GM23248 (cell line): Measurements from ENCODE around the gene TPM2. TPM values are rescaled to one million over a fixed set of nuclear protein-coding genes. Genes with fewer than 3 reads are reported as not detected.

Experiments used
- DNase-seq: peaks from one replicate; pipeline ENCODE4 v3.0.0-alpha.2; 2015
- H2AFZ ChIP-seq: fragments of 200-600 bp; sonication (generic); 2 replicates; pipeline ENCODE4 v1.6.1; 2016; ENCODE audit warnings: antibody characterized with exemption
- H3F3A ChIP-seq: fragments of 200-600 bp; sonication (generic); 2 replicates; pipeline ENCODE4 v1.6.1; 2016; ENCODE audit warnings: mild to moderate bottlenecking, antibody characterized with exemption, mixed run types; ENCODE audit not compliant: insufficient read depth
- H3K27ac ChIP-seq: fragments of 200-600 bp; sonication (generic); 2 replicates; pipeline ENCODE4 v1.5.1; 2016; ENCODE audit warnings: mild to moderate bottlenecking
- H3K27me3 ChIP-seq: fragments of 200-600 bp; sonication (generic); replicated peaks from 2 replicates; pipeline ENCODE4 v1.6.1; 2016; ENCODE audit warnings: mild to moderate bottlenecking; ENCODE audit not compliant: insufficient read depth
- H3K36me3 ChIP-seq: fragments of 200-600 bp; sonication (generic); 2 replicates; pipeline ENCODE4 v1.6.1; 2016; ENCODE audit warnings: low read depth, mild to moderate bottlenecking
- H3K4me1 ChIP-seq: fragments of 200-600 bp; sonication (generic); 2 replicates; pipeline ENCODE4 v1.6.1; 2016; ENCODE audit warnings: mild to moderate bottlenecking; ENCODE audit not compliant: insufficient read depth
- H3K4me2 ChIP-seq: fragments of 200-600 bp; sonication (generic); one replicate; pipeline ENCODE4 v1.6.1; 2016; ENCODE audit warnings: mild to moderate bottlenecking; ENCODE audit not compliant: unreplicated experiment
- H3K4me3 ChIP-seq: fragments of 200-600 bp; sonication (generic); 2 replicates; pipeline ENCODE4 v1.5.1; 2016; ENCODE audit warnings: mild to moderate bottlenecking
- H3K79me2 ChIP-seq: fragments of 200-600 bp; sonication (generic); 2 replicates; pipeline ENCODE4 v1.6.1; 2016; ENCODE audit warnings: mild to moderate bottlenecking; ENCODE audit not compliant: insufficient read depth
- H3K9ac ChIP-seq: fragments of 200-600 bp; sonication (generic); 2 replicates; pipeline ENCODE4 v1.6.1; 2016; ENCODE audit warnings: mild to moderate bottlenecking
- H3K9me2 ChIP-seq: fragments of 200-600 bp; sonication (generic); 2 replicates; pipeline ENCODE4 v1.6.1; 2016; ENCODE audit warnings: mixed run types, mild to moderate bottlenecking, moderate library complexity; ENCODE audit not compliant: insufficient read depth
- H3K9me3 ChIP-seq: fragments of 200-600 bp; sonication (generic); one replicate; pipeline ENCODE4 v1.6.1; 2017; ENCODE audit warnings: low read depth
- H4K20me1 ChIP-seq: fragments of 200-600 bp; sonication (generic); 2 replicates; pipeline ENCODE4 v1.6.0; 2016; ENCODE audit not compliant: insufficient read depth
- EZH2 ChIP-seq: fragments of 200-600 bp; sonication (generic); IDR thresholded peaks from 2 replicates; pipeline ENCODE4 v1.6.1; 2018; ENCODE audit warnings: antibody characterized with exemption, mild to moderate bottlenecking; ENCODE audit not compliant: insufficient read depth, poor library complexity, severe bottlenecking
- EZH2phosphoT487 ChIP-seq: fragments of 200-600 bp; sonication (generic); IDR thresholded peaks from 2 replicates; pipeline ENCODE4 v1.6.1; 2018; ENCODE audit warnings: antibody characterized with exemption, moderate library complexity, mild to moderate bottlenecking, low read depth; ENCODE audit not compliant: insufficient read depth
- WGBS, 2 experiments: methylation state at CpG; one replicate each; pipeline ENCODE4 v1.1.6; 2015 to 2017; ENCODE audit warnings: low lambda C conversion rate in 2 of 2, low coverage in 1 of 2; ENCODE audit errors: missing lambda C conversion rate in 2 of 2; 5-methylcytosine and 5-hydroxymethylcytosine counted together
- in situ Hi-C: fragments of 300-500 bp; cut with MboI; formaldehyde crosslinking; loops from 2 replicates; pipeline ENCODE4 v1.15.0; 2020
- polyA plus RNA-seq: library from polyadenylated mRNA; unstranded; fragments of >200 nt; fragmentation: Nextera tagmentation; extraction: Ambion mirVana; gene quantifications from 2 replicates; pipeline ENCODE4 v1.2.1, GENCODE V29; 2016
- total RNA-seq: library from RNA; depleted of rRNA; stranded (reverse); fragments of >200 nt; shearing (Covaris generic); gene quantifications from 2 replicates; pipeline ENCODE4 v1.2.3, GENCODE V29; 2014

TPM2 gene
- total and polyA plus RNA-seq, 2 experiments from 2014 or later = 1,625 to 3,527 TPM

DNA sequence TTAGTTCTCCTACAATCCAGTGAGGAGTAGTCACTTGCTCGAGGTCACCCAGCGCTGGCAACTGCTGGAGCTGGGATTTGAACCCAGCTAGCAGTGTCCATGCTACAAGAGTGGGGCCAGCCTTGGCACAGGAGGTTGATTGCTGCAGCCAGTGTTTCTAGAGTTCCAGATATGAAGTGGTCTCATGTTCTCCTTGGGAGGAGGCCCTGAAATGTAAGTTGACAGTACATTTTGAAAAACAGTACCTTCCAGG lies 30.8 kb downstream of the TPM2 start:
- Histone ChIP-seq H3K27me3 (no peaks in the 10 kb centered on the region), H3K4me1 (peaks cover 18% of the 10 kb centered on the region), H3K9ac (peak overlapping the region; percentile 89), H3K4me3 (peak overlapping the region; percentile 90), H3K27ac (peak overlapping the region; percentile 98), H3K79me2 (peaks cover 18% of the 10 kb centered on the region; the same call in 1 of the 2 replicates), H3K4me2 (peak overlapping the region; percentile 97), H3F3A (peaks cover 26% of the 10 kb centered on the region), H4K20me1 (no peaks in the 10 kb centered on the region), H3K9me3 (no peaks in the 10 kb centered on the region), H2AFZ (peak overlapping the region; percentile 68; the same call in 1 of the 2 replicates), H3K9me2 (no peaks in the 10 kb centered on the region), H3K36me3 (peaks cover 5% of the 10 kb centered on the region; the same call in 1 of the 2 replicates)
- WGBS, 2 experiments = 0% methylated on average over 2 of the region's 2 CpGs
- in situ Hi-C loops = no loop called here
- TF ChIP-seq EZH2 = no peak
- no peak for TF ChIP-seq EZH2phosphoT487
- DNase-seq = peak; percentile 85

DNA sequence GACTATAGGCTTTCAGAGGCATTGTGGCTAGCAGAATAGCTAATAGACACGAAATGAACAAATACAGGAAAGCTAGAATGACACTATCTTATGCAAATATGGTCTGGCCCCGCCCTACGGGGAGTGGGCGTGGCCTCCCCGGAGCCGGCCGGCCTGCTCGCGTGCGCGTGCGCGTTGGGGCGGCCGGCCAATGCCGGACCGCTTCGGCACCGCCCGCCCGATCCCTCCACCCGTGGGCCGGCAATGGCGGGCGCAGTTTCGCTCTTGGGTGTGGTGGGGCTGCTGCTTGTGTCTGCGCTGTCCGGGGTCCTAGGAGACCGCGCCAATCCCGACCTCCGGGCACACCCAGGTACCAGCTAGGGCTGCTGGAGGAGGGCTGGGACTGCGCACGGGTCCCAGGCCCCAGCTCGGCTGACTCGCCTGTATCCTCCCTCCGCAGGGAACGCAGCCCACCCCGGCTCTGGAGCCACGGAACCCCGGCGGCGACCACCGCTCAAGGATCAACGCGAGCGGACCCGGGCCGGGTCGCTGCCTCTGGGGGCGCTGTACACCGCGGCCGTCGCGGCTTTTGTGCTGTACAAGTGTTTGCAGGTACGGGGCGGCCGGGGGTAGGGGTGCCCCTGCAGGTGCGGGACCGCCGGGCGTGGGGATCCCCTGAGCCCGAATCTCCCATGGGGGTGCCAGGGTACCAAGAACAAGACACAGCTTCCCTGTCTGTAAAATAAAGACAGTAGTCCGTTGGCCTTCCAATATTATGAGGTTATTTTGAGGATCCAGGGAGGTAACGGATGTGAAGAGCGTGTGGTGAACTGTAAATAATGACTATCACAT lies 31.4 kb downstream of the TPM2 start, which contains the start of gene CCDC107:
TSS of gene CCDC107 (plus strand) at position 156 of the 831 bp plus-strand sequence. CDS start at position 244, 88 bp downstream.
- Histone ChIP-seq H3K4me2 (peak within 1 kb of the TSS; percentile 97), H4K20me1 (no peaks in the 10 kb centered on the region), H3K9me2 (no peaks in the 10 kb centered on the region), H3K9ac (peak within 1 kb of the TSS; percentile 89), H3K36me3 (peaks cover 5% of the 10 kb centered on the region; the same call in 1 of the 2 replicates), H2AFZ (peak within 1 kb of the TSS; percentile 78), H3K27ac (peak within 1 kb of the TSS; percentile 98), H3K4me3 (peak within 1 kb of the TSS; percentile 90), H3K4me1 (peaks cover 18% of the 10 kb centered on the region), H3F3A (peaks cover 26% of the 10 kb centered on the region), H3K79me2 (peaks cover 18% of the 10 kb centered on the region; the same call in 1 of the 2 replicates), H3K27me3 (no peaks in the 10 kb centered on the region), H3K9me3 (no peaks in the 10 kb centered on the region)
- 0 to 1% methylated on average over 65 to 66 of the region's 67 CpGs for WGBS, 2 experiments
- DNase-seq = peak; percentile 93
- in situ Hi-C loops = no loop called here
- TF ChIP-seq EZH2 = no peak

DNA sequence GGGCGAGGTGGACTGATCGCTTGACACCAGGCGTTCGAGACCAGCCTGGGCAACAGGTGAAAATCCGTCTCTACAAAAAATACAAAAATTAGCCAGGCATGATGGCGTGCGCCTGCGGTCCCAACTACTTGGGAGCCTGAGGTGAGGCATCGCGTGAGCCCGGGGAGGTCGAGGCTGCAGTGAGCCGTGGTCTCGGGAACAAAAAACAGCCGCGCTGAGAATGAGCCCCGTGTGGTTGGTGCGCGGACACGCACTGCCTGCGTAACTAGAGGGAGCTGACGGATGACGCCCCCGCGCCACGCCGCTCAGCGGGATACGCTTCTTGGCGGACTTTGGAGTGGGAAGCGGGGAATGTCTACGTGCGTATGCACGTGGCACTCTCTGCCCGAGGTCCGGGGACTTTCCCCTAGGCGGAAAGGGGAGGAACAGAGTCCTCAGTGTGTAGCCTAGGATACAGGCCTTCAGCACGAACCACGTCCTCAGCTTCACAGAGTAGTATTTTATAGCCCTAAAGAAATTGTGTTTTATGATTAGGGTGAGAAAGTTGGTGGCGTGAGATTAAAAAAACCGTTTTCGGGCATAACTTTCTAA lies 32.1 kb downstream of the TPM2 start, which contains the start of gene RMRP:
TSS of gene RMRP (minus strand) at position 474 of the 591 bp plus-strand sequence.
- in situ Hi-C loops = no loop called here
- no peak for TF ChIP-seq EZH2phosphoT487
- TF ChIP-seq EZH2 = no peak

DNA sequence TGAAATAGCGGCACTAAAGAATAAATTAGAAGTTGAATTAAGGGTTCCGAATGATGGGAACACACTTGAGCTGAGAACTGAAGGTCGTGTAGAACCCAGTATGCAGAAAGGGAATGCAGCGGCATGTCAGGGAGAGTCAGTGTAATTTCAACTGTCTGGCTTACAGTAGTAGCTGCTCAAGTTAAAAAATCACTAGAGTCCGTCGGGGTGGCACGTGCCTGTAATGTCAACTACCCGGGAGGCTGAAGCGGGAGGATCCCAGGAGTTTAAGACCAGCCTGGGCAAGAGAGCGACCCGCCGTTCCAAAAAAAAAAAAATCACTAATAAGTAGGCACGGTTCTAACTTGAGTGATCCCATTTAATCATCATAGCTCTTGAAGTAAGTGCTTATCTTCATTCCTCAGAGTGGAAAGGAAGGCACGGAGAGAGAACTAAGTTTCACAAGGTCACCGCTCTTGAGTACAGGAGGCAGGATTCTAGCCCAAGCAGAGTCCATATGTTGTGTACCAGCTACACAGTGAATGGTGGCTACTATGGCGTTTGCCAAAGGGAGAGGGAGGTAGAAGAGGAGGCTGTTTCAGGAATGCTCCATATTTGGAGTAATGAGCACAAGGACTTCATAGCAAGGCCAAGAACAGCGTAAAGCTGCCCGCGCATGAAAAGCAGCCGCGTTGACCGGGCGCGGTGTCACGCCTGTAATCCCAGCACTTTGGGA lies 32.7 kb downstream of the TPM2 start:
- H3K27me3 ChIP-seq = no peaks in the 10 kb centered on the region
- H3F3A ChIP-seq = peaks cover 35% of the 10 kb centered on the region
- peak overlapping the region; percentile 61 for H3K4me3 ChIP-seq
- DNase-seq = peak; percentile 68
- H3K27ac ChIP-seq = peak overlapping the region; percentile 98
- in situ Hi-C loops = no loop called here
- peaks cover 26% of the 10 kb centered on the region for H3K4me1 ChIP-seq
- no peaks in the 10 kb centered on the region for H4K20me1 ChIP-seq
- TF ChIP-seq EZH2 (no peak), EZH2phosphoT487 (no peak)
- peaks cover 5% of the 10 kb centered on the region; the same call in 1 of the 2 replicates for H3K36me3 ChIP-seq
- WGBS, 2 experiments = 9 to 11% methylated on average over 25 of the region's 25 CpGs
- H3K9me3 ChIP-seq = no peaks in the 10 kb centered on the region
- peak overlapping the region; percentile 89 for H3K9ac ChIP-seq
- H2AFZ ChIP-seq = peak overlapping the region; percentile 78
- peak overlapping the region; percentile 80 for H3K4me2 ChIP-seq
- peaks cover 18% of the 10 kb centered on the region; the same call in 1 of the 2 replicates for H3K79me2 ChIP-seq
- H3K9me2 ChIP-seq = no peaks in the 10 kb centered on the region

More for the DNA sequence above, 32.1 kb downstream of the TPM2 start, which contains the start of gene RMRP:
- Histone ChIP-seq H3K79me2 (peaks cover 18% of the 10 kb centered on the region; the same call in 1 of the 2 replicates), H3K4me1 (peaks cover 23% of the 10 kb centered on the region), H3K27me3 (no peaks in the 10 kb centered on the region), H3K4me2 (peak within 1 kb of the TSS; percentile 97), H3K27ac (peak within 1 kb of the TSS; percentile 98), H3F3A (peaks cover 31% of the 10 kb centered on the region), H2AFZ (peak within 1 kb of the TSS; percentile 78), H3K9me3 (no peaks in the 10 kb centered on the region), H3K36me3 (peaks cover 5% of the 10 kb centered on the region; the same call in 1 of the 2 replicates), H3K9ac (peak within 1 kb of the TSS; percentile 89), H3K9me2 (no peaks in the 10 kb centered on the region), H3K4me3 (peak within 1 kb of the TSS; percentile 90), H4K20me1 (no peaks in the 10 kb centered on the region)
- peak; percentile 100 for DNase-seq
- 1 to 2% methylated on average over 40 to 41 of the region's 42 CpGs for WGBS, 2 experiments
